ENCODE results near the gene WDR90.

WDR90 gene

DNA sequence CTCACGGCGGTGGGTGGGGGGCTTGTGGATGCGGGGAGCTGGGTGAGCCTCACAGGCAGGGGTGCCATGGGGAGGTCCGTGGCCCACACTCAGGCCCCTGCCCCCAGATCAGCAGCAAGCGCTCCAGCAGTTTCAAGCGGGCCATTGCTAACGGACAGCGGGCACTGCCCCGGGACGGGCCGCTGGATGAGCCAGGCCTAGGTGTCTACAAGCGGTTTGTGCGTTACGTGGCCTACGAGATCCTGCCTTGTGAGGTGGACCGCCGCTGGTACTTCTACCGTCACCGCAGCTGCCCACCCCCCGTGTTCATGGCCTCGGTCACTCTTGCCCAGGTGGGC is 27.4 kb downstream of the WDR90 start:
- DNase-seq (ENCODE audit: low read depth in 2 of 2) = no peak

DNA sequence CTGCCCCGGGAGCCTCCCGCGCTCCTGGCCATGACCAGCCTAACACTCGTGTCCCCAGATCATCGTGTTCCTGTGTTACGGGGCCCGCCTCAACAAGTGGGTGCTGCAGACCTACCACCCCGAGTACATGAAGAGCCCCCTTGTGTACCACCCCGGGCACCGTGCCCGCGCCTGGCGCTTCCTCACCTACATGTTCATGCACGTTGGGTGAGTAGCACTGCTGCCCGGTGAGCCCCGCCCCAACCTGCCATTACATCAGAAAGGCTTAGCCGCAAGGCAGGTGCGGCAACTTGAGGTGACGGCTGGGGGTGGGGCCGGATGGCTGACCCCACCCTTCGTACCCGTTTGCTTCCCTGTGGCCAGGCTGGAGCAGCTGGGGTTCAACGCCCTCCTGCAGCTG is 27.7 kb downstream of the WDR90 start:
- DNase-seq (ENCODE audit: low read depth in 2 of 2) = no peak

DNA sequence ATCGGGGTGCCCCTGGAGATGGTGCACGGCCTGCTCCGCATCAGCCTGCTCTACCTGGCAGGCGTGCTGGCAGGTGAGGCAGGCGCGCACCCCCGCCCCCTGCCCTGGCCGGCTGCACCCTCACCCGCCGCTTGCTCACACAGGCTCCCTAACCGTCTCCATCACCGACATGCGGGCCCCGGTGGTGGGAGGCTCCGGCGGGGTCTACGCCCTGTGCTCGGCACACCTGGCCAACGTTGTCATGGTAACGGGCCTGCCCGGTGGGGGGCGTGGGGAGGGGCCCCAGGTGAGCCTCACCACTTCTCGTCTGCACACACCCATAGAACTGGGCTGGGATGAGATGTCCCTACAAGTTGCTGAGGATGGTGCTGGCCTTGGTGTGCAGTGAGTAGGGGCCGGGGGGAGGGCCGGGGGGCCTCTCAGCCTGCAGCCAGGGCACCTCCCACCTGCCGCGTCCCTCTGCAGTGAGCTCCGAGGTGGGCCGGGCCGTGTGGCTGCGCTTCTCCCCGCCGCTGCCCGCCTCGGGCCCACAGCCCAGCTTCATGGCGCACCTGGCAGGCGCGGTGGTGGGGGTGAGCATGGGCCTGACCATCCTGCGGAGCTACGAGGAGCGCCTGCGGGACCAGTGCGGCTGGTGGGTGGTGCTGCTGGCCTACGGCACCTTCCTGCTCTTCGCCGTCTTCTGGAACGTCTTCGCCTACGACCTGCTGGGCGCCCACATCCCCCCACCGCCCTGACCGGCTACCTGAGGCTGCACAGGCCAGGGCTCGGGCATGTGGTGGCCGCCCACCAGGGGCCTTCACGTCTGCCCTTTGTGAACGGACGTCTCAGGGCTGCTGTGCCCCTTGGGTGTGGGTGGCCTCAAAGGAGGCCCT is 28.4 kb downstream of the WDR90 start:
- no peak for DNase-seq (ENCODE audit: low read depth in 2 of 2)

DNA sequence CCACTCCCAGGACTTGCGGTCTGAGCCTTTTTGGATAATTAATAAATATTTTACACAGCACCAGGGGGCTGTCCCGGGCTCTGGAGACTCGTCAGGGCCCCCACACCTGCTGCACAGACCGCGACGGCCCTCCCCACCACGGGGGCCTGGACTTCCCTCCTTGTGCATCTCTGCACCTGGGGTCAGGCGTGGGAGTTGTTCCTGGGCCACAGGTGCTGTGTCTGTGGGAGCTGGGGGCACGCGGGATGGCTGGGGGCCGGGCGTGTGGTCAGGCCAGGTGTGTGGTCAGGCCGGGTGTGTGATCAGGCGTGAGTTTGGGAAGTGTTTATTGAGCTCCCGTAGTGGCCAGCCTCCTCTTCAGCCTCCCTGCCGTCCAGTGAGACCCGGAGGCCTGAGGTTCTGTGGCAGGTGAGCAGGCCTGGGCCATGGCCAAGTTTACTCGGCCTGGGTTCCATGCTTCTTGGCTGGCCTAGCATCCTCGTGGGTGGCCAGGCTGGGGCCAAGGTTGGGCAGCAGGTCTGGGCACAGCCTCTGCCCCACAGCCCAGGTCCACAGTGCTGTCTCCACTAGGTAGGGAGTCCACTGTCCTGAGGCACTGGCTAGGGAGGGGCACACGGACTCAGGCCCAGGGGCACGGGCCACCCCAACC is 29.2 kb downstream of the WDR90 start:
- DNase-seq (ENCODE audit: low read depth in 2 of 2) = no peak

DNA sequence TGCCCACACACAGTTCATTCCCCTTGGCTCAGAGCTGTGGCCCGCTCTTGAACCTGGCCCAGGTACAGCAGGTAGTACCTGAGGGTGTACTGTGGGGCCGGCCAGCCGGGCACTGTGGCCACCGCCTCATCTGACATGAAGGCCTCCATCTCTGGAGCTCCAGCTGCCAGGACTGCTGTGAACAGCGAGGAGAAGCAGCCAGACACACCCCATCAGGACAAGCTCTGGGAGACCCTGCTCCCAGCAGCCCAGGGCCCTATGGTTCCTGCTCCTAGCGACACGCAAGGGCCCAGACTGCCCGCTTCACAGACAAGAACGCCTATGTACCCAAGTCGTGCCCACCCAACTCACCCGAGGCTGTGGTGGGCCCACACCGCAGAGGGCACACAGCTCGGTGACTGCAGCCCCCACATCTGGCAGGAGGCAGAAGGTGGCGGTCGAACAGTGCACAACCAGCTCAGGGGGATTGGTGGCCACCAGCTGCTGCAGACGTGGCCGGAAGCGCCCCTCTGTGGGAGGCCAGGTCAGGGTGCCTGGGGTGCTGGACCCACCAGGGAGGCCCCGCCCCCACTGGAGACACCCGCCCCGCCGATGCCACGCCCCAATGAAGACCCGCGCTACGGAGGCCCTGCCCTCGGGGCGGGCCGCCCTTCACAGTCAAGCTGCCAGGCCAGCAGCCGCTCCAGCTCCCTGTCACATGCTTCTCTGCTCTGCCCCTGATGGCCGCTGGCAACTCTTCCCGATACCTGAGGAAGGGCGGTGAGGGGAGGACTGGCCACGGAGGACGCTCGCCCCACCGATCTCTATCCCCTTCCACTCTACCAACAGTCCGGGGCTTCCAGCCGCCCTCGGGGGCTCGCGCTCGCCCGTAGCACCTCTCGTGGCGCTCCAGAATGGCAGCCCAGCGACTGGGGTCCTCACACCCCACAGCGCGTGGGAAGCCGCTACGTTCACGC is 30.0 kb downstream of the WDR90 start:
- no peak for DNase-seq (ENCODE audit: low read depth in 2 of 2)

DNA sequence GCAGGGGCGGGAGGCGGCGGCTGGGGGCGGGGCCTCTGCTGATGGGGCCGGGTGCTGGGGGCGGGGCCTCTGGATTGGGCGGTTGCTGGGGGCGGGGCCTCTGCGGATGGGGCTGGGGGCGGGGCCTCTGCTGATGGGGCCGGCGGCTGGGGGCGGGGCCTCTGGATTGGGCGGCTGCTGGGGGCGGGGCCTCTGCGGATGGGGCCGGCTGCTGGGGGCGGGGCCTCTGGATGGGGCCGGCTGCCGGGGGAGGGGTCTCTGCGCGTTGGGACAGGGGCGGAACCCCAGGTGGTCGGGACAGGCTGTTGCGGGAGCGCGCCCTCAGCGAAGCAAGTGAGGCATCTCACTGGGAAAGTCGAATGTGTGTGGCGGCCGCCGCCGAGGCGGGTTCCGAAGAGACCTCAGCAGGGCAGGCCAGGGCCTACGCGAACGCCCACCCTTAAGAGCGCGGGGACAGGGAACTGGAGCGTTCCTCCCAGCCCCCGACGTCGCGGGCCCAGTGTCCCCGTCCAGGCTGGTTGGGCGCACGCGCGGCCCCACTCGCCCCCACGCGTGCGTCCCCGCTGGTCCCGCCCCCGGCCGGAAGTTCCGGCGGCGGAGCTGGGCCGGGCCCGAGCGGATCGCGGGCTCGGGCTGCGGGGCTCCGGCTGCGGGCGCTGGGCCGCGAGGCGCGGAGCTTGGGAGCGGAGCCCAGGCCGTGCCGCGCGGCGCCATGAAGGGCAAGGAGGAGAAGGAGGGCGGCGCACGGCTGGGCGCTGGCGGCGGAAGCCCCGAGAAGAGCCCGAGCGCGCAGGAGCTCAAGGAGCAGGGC is 30.9 kb downstream of the WDR90 start, which contains the start of gene STUB1:
TSS of gene STUB1 (plus strand) at position 597 of the 811 bp plus-strand sequence. CDS start at position 713, 116 bp downstream.
- DNase-seq (ENCODE audit: low read depth in 2 of 2) = peak; percentile 69 to 77

DNA sequence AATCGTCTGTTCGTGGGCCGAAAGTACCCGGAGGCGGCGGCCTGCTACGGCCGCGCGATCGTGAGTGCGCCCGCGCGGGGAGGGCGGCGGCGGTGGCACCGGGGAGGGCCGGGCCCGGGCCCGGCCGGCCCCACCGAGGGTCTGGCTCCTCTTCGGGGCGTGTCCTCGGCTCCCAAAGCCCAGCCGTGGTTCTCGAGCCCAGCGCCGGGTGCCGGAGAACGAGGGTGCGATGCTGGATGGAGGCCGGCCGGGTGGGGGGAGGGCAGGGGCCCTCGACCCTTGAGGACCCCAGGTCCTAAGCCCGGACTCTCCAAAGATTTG is 31.4 kb downstream of the WDR90 start:
- no peak for DNase-seq (ENCODE audit: low read depth in 2 of 2)

DNA sequence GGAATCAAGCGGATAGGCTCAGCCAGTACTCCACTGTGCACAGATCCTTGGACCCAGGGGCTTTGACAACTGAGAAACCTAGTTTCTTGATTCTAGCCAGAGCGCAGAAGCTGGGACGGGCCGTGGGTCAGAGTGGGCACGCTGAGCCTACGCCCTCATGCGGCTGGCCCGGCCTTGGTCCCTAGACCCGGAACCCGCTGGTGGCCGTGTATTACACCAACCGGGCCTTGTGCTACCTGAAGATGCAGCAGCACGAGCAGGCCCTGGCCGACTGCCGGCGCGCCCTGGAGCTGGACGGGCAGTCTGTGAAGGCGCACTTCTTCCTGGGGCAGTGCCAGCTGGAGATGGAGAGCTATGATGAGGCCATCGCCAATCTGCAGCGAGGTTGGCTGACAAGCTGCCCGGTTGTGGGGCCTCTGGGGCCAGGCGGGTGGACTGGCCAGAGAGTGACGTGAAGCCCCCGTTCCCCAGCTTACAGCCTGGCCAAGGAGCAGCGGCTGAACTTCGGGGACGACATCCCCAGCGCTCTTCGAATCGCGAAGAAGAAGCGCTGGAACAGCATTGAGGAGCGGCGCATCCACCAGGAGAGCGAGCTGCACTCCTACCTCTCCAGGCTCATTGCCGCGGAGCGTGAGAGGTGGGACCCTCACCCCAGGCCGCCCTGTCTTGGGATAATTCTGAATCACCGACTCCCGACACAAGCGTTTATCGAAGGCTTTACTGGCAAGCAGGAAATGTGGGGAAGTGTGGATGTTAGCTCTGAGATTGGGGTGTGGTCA is 32.0 kb downstream of the WDR90 start:
- DNase-seq (ENCODE audit: low read depth in 2 of 2) = no peak

DNA sequence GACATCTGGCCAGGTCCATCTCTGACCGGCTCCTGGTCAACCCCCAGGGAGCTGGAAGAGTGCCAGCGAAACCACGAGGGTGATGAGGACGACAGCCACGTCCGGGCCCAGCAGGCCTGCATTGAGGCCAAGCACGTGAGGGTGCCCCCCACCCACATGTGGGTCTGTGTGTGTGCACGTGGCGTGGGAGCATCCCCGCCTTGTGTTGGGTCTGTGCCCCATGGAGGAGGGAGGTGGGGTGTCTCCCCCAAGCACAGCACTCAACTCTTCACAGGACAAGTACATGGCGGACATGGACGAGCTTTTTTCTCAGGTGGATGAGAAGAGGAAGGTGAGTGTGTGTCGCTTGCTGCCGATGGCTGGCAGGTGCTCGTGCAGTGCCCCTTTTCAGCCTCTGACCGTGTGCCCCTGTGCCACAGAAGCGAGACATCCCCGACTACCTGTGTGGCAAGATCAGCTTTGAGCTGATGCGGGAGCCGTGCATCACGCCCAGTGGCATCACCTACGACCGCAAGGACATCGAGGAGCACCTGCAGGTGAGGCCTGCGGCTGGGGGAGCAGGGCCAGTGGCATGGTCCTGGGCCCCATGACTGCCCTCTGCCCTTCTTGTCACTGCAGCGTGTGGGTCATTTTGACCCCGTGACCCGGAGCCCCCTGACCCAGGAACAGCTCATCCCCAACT is 32.7 kb downstream of the WDR90 start:
- DNase-seq (ENCODE audit: low read depth in 2 of 2) = no peak

DNA sequence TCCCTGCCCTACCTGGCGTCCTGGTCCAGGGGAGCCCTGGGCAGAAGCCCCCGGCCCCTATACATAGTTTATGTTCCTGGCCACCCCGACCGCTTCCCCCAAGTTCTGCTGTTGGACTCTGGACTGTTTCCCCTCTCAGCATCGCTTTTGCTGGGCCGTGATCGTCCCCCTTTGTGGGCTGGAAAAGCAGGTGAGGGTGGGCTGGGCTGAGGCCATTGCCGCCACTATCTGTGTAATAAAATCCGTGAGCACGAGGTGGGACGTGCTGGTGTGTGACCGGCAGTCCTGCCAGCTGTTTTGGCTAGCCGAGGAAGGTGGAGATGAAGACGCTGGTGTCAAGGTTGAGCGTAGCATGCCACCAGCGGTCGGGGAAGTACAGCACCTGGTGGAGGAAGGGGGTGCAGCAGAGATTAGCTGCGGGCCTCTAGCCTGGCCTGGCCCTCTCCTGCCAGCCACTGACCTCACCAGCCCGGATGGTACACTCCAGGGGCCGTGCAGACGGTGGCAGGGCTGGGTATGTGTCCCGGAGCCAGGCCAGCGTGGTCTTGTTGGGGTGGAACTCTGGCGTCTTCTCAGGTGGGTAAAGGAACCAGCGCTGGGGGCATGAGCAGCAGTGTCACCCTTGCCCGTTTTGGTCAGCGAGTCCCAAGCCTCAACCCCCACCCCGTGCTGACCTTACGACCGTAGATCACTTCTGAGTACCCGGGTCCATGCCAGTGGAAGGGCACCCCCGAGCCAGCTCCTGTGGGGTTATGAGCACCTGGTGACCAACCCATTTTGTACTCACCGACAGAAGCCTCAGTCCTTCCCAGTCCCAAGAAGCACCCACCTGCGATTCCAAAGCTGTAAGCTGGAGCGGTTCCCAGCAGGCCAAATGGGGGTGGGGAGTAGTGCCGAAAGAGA is 33.6 kb downstream of the WDR90 start:
- no peak for DNase-seq (ENCODE audit: low read depth in 2 of 2)

DNA sequence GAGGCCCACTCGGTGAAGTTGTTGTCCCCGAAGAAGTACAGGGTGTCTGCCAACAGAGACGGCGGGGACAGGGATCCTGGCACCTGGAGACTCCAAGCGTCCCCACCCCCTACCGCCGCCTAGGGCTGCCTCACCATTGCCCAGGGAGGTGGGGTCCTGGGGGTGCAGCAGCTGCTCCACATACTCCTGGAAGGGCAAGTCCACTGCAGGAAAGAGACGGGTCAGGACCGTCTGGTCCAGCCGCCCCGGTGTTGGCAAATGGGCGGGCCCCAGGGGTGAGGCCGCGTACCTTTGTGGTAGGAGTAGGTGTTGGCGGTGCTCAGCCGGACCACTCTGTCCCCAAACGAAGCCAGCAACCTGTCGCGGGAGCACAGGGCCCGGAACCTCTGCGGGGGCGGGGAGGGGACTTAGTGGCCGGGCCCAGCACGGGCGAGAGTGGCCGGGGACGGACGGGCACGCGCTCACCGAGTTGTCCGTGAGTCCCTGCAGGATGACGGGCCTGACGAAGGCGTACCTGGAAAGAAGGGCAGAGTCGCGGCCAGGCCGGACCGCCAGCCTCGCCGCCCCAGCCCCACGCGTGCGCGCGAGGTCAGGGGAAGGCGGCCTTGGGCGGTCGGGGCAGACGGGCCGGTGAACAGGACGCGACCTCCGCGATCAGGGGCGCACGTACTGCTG is 34.4 kb downstream of the WDR90 start:
- no peak for DNase-seq (ENCODE audit: low read depth in 2 of 2)

DNA sequence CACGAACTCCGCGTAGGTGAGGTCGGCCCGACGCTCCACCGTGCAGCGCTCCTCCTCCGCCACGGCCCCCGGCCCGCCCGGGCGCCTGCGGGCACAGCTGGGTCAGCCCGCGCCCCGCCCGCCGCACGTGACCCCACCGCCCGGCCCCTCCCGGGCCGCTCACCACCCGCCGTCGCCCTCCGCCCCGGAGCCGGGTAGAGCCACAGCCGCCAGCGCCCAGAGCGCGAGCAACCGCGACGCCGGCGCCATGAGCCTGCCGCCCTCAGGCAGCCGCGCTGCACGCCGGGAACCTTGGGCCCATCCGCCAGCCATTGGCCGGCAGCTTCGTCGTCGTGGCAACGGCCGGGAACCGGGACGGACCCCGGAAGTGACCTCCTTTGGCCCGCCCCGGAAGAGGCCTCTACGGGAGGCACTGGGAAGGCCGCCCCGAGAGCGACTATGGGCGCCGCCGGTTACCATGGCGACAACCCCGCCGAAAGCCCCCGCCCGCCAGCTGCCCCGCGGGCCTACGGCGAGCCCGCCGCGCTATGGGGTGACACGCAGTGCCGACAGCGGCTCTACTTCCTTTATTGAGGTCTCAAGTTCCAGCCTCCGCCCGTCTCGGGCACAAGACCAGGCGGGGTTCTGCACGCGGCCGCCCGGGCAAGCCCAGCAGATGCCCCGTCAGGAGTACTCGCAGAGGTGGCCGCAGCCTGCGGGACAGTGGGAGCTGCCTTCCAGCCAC is 35.1 kb downstream of the WDR90 start, which contains the start of gene JMJD8:
TSS of gene JMJD8 (minus strand) at position 264 of the 724 bp plus-strand sequence. CDS start at position 249, 15 bp downstream.
- DNase-seq (ENCODE audit: low read depth in 2 of 2) = peak; percentile 92 to 95

DNA sequence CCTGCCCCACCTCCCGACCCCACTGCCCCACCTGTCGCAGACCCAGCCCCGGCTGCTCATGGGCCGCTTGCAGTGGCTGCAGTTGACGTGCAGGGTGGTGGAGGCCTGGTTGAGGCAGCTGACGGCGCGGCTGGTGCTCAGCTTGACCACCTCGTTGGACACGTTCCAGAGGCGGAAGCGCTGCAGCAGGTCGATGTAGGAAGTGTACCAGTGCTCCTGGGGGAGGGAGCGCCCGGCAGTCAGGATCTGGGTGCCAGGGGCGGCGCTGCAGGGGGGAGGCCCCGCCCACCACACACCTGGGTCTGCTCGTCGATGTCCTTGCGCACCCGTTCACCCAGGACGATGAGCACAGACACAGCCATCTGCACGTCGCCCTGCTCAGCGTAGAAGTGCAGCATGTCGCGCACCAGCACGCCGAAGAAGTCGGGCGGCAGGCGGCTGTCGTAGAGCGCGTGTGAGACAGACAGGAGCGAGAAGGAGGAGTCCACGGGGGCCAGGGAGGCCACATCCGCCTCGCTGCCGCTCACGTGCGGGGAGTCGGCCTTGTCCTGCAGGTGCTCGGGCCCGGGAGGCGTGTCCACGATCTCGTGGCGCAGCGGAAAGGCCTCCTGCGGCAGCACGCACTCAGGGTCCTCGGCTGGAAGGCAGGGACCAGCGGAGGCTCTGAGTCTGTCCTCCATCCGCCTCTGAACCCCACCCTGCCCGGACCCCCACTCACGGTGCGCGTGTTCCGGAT is 36.0 kb downstream of the WDR90 start:
- no peak for DNase-seq (ENCODE audit: low read depth in 2 of 2)

DNA sequence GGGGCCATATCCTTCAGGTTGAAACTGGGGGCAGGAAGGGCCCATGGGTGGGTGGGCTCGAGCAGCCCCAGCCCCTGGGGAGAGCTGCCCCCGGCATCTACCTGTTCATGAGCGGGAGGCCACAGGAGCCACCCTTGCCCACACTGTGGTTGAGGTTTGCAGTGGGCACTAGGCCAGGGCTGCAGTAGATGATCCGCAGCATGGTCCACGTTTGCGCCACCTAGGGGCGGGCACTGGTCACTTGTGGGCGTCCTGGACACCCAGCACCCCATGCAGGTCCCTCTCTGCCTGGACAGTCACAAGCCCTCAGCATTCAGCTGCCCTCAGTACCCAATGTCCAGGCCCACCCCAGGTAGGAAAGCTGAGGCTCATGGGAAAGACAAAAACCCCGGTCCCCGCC is 36.8 kb downstream of the WDR90 start:
- no peak for DNase-seq (ENCODE audit: low read depth in 2 of 2)

DNA sequence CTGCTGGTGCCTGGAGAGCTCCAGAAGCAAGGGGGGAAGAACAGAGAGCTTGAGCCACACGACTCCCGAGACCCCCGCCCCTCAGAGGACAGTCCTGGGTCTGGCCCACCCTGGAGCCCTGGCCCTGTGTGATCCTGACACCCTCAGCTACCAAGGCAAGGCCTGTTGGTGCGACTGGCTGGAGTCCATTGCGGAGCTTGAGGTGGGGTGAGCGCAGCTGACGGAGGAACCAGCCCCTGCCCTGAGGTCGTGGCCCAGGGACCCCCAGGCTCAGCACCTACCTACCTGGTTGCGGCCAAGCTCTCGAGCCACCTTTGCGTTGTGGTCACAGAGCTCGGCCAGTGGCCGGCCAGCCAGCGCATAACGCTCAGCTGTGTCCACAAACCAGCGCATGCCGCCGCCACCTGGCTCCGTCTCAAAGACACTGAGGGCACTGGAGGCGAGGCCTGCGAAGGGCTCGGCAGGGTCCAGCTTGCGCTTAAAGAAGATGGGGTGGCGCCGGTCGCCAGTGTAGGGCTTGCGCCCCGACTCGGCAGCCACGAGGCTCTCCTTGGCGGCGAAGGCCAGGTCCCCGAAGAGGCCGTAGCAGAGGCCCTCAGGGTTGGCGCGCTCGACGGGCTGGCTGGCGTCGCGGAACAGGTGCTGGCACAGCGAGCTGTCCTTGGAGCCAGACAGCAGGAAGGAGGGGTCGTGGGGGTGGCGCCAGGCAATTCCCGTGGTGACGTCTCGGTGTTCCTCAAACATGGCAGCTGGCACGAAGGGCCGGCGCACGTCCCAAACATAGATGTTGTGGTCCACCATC is 37.5 kb downstream of the WDR90 start:
- no peak for DNase-seq (ENCODE audit: low read depth in 2 of 2)

DNA sequence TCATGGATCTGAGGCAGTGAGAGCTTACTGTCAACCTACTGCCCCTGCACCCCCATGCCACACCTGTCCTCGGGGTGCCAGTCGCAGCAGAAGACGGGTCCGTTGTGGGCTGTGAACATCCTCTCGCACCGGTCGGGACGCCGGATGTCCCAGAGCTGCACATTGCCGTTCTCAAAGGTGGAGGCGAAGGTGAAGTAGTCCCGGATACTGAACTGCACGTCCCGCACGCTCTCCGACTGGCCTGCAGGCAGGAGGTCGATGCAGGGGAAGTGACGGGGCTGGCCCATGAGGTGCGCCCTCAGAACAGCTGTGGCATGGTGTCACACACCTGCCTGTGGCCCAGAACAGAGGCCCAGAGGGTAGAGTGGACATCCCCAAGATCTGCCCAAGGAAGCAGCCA is 38.3 kb downstream of the WDR90 start:
- DNase-seq (ENCODE audit: low read depth in 2 of 2) = no peak

All from stimulated activated CD8-positive, alpha-beta memory T cell treated with anti-CD3 and anti-CD28 coated beads, Interleukin-7, amount 100 ng/mL, for 1 hour (primary cell).